Choroid plexus epithelial cell (primary cell): ENCODE data around the gene CTNNA3.
"Not testable (repeated sequence)": the region's sequence is repeated elsewhere in the genome, so short reads cannot be mapped to it uniquely, and the experiment has no call there.

Source experiments
- DNase-seq: peaks from one replicate; pipeline ENCODE4 v3.0.0-alpha.2; 2010; ENCODE audit warnings: low read depth
- H3K4me3 ChIP-seq: 2 replicates; pipeline ENCODE4 v1.5.1; 2011; ENCODE audit warnings: low read depth, mild to moderate bottlenecking, control low read depth, low read length, moderate library complexity
- CTCF ChIP-seq: conservative IDR thresholded peaks from 2 replicates; pipeline ENCODE4 v1.5.1; 2011; ENCODE audit warnings: low read depth, mild to moderate bottlenecking, control low read depth, inconsistent platforms, low read length, moderate library complexity

CTNNA3 gene

GRCh38 chr10:67602268-67602950, 93.6 kb downstream of the CTNNA3 start:
- DNase-seq, result peak; percentile 83
- no peak for TF ChIP-seq CTCF
- no peak overlapping the region for H3K4me3 ChIP-seq

GRCh38 chr10:67599597-67599996, 96.4 kb downstream of the CTNNA3 start:
- no peak for DNase-seq
- no peak for TF ChIP-seq CTCF
- H3K4me3 ChIP-seq, result no peak overlapping the region

- no peak for TF ChIP-seq CTCF
- no peak overlapping the region for H3K4me3 ChIP-seq
- no peak for DNase-seq
Measured at GRCh38 chr10:67596641-67597040, 99.4 kb downstream of the CTNNA3 start.

- no peak for TF ChIP-seq CTCF
- no peak overlapping the region for H3K4me3 ChIP-seq
- DNase-seq, result no peak
Measured at GRCh38 chr10:67587771-67588170, 108.2 kb downstream of the CTNNA3 start.

GRCh38 chr10:67575532-67575931, 120.5 kb downstream of the CTNNA3 start:
- no peak overlapping the region for H3K4me3 ChIP-seq
- no peak for TF ChIP-seq CTCF
- no peak for DNase-seq

GRCh38 chr10:67573484-67573883, 122.5 kb downstream of the CTNNA3 start:
- H3K4me3 ChIP-seq, result no peak overlapping the region
- no peak for DNase-seq
- no peak for TF ChIP-seq CTCF

- H3K4me3 ChIP-seq, result no peak overlapping the region
- TF ChIP-seq CTCF, result no peak
- DNase-seq, result no peak
Measured at GRCh38 chr10:67571503-67571902, 124.5 kb downstream of the CTNNA3 start.

- not testable (repeated sequence) for DNase-seq, H3K4me3 ChIP-seq
Measured at GRCh38 chr10:67558311-67558710, 137.7 kb downstream of the CTNNA3 start.
